Activated CD4-positive, alpha-beta T cell treated with anti-CD3 and anti-CD28 coated beads, Interleukin-2, amount 50 U/mL, for 48 hours (primary cell): ENCODE results near the gene NECTIN4.
"Not testable (repeated sequence)": the region's sequence is repeated elsewhere in the genome, so short reads cannot be mapped to it uniquely, and the experiment has no call there.

Experiments used
- DNase-seq, 2 experiments: peaks; one replicate each; pipeline ENCODE4 v3.0.0-alpha.2; 2020

Gene NECTIN4

DNA sequence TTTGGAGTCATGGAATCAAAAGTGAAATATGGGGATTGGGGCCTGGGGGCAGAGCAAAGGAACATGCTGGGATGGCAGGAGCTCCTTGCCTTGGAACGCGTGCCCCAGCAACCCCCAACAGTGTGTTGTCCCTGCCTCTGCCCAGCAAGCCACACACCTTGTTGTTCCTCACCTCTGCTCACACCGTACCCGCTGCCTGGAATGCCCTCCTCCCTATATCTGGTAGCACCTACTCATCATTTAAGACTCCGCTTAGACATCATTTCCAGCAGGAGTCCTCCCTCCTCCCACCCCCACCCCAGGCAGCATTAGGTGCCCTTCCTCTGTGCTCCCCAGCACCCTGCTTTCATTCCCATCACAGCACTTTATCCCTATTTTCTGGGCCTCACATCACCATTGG, 7.8 kb downstream of the NECTIN4 start:
- no peak for DNase-seq

DNA sequence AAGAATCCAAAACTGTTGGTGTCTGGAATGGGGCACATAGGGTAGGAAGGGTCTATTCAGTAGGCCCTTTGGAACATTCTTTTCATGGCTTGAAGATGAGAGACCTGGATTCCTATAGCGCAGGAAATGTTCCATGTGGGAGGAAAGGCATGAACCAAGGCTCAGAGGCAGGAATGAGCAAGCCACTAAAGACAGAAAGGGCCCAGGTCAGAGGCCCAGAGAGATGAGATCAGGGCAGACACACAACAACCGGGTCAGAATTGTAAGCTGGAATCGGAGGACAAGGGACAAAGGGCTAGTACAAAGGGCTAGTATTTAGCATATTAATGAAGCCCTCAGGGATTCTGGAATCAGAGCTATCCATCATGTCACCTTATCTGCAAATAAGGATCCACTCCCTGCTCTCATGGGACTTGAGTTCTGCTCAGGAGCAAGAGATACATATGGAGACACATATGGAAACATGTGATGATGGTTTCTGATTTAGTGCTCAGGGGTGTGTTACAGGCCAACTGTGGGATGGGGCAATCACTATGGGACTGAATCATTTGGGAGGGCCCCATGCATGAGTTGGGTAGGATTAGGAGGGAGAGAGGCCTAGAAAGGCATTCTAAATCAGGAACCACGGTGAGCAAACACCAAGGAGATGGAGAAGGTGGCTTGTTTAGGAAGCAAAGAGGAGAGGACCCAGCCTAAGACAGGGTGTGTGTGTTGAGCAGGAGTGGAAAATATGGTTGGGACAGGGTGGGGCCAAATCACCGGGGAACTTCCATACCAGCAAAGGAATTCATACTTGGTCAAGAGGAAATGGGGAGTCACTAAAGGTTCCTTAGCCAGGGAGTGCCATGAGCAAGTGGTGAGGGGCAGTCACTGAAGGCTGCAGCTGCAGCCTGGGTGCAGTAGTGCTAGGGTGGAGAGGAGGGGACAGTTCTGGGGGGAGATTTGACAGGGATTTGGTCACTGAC, 8.6 kb downstream of the NECTIN4 start:
- DNase-seq: no peak

DNA sequence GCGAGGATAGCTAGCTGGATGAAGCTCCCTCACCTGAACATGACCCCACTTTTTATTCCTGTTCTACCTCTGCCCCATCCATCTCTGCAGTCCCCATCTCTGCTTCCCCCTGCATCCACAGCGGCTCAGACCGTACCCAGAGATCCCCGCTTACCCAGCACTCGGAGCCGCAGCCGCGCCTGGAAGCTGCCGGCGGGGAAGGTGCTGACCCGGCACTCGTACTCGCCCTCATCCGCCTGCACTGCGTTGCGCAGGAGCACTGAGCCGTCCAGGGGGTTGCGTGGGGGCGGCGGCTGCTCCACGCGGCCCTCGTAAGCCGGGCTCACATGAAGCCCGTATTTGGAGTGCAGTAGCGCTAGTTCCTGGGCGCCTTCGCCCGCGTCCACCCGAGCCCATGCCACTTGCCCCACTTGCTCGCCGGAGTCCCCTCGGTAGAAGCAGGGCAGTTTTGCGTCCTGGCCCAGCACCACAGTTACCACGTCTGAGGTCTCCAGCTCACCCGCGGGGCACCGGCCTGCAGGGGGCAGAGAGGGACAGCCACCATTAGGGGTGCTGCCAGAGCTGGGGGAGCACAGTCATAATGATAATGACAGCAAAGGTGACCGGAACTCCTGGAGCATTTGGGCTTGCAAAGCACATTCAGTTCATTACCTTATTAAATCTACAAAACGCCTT, 9.8 kb downstream of the NECTIN4 start:
- DNase-seq: no peak

DNA sequence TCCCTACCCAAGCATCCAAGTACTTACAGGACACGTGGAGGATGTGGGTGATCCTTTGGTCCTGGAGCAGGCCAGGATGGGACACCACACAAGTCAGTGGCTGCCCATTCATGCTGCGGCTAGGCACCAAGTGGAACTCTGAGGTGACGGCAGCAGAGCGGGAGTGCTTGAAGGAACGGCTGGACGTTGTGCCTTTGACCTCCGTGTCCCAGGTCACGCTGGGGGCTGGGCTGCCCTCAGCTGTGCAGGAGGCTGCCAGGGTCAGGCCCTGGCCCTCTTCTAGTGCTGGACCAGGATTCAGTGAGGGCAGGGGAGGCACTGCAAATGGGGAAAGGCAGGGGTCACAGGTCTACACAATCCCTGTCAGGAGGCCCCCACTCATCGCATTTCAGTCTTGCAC, 11.9 kb downstream of the NECTIN4 start:
- DNase-seq: no peak

DNA sequence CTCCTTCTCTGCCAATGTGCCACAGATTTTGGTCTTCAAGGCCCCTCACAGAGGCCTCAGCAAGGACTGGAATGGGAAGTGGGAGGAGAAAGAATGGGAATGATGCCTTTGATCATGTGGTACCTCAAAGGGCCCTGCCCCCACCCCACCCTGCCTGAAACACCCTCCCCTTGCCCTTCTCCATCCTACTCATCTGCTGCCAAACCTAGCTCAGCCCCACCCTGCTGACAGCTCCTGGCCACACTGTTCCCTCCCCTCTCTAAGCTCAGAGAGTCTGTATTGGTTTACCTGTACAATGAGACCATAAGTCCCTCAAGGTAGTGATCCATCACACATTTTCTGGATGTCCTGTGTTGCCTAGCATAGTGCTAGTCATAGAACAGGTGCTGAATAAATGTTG, 12.9 kb downstream of the NECTIN4 start:
- DNase-seq: no peak

DNA sequence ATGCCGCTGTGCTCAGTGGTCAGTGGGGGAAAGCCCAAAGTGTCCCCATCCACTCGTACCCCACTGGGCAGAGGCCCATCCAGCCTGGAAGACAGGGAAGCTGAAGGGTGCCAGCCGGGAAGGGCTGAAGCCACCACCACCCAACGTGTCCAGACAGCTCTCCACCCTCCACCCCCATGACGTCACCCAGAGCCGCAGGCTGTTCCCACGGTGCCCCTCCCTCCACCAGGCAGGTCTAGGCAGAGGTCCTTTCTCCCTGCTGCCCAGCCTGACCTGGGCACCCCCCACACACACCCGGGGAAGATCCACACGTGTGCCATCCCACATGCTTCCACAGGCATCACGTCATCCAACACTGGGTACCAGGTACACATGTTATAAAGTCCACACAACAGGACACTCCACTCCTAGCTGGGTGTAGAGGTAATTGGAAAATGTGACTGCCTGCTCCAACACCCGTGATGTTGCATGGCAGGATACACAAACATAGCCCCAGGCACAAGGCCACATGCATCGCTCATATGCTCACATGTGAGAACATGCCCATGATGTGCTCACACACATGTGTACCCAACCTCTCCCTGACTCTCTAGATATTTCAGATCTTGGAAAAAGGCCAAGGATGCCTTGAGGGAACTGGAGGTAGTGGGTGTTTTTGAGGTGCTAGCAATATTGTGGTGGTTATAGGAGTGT, 14.5 kb downstream of the NECTIN4 start:
- DNase-seq: no peak

DNA sequence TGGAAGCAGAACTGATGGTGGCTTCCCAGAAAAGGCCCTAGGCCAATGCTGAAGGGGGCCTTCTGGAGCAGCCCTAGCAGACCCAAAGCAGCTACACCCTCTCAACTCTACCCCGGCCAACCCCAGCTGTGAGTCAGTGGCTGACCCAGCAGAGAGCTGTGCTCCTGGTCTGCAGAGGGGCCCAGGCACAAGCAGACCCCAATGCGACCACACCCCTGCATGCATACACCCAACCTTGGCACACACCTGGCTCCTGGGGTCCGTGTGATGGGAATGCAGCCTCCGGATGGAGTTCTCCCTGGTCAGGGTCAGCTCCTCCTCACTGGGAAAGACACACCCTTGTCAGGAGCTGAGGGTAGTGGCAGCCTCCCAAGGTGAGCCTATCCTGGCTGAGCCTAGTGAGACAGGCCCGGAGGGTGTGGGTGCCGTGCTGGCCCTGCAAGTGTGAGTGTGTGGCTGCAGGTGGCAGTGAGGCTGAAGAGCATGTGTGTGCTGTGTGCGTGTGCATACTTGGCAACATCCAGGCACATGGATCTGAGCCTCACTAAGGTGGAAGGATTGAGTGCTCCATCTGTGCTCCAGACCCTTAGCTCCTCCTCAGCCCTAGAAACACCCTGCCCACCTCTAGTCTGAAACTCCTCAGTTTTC, 15.8 kb downstream of the NECTIN4 start:
- DNase-seq: no peak

DNA sequence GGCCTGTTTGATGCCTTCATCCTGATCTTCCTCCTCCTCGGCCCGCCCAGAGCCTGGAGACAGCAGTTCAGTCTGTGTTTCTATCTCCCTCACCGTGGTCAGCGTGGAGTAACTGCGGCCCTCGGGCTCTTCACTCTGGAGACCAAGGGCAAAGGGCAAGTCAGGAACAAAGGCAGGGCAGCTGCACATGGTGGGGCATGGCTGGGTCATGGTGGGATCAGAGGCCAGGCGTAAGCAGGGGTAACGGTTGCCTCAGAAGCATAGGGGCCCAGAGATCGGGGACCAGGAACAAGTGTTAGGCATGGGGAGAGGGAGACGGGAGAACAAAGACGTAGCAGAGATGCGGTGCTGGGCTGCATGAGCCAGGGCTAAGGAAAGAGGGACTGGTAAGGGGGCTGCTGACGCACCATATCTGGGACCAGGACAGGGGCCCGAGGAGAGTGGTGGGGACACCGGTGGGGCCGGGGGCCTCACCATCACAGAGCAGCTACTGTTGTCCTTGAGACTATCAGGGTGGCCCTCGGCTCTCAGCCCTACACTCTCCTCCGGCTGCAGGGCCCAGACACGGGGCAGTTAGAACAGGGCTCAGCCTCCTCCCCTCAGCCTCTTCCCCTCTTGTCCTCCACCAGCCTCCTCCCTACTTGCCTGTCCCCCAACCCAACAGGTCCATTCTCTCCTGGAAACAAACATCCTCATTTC, 16.5 kb downstream of the NECTIN4 start:
- DNase-seq: no peak

DNA sequence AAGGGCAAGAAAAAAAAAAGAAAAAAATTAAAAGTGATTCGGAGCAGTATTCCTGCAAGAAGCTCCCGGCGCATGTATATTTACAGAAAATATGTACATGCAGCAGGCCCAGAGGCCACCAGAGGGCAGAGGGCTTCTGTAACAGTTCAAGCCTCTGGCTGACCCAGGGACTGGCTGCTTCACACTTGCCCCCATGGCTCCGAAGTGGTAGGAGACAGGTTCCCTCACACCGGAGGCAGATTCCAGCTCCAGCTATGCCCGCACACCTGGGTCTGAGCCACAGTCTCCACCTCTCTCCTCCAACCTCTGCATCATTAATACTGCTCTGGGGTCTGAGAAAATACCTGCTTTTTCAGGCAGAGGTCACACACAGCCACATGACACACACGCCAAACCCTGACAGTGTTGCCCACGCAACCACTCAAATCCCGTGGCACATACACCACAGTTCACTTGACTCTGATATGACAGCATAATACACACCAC, 17.4 kb downstream of the NECTIN4 start:
- peak; percentile 56 to 64 for DNase-seq

DNA sequence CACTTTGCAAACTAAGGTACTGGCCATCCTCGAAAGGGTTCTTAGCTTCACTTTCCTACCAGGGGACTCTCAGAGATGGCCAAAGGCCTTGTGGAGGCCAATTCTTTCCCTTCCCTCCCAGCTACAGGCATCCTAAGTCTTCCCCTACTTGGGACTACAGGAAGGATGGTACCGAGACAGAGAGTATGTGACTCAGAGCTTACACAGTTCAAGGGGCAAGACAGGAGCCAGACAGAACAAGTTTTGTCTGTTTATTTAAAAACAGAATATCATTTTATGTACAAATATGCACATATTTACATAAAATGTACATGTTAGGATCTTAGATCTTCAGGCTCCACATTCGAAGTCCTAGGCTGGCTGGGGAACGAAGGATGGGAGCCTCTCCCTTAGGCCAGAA, 18.6 kb downstream of the NECTIN4 start:
- DNase-seq: no peak

DNA sequence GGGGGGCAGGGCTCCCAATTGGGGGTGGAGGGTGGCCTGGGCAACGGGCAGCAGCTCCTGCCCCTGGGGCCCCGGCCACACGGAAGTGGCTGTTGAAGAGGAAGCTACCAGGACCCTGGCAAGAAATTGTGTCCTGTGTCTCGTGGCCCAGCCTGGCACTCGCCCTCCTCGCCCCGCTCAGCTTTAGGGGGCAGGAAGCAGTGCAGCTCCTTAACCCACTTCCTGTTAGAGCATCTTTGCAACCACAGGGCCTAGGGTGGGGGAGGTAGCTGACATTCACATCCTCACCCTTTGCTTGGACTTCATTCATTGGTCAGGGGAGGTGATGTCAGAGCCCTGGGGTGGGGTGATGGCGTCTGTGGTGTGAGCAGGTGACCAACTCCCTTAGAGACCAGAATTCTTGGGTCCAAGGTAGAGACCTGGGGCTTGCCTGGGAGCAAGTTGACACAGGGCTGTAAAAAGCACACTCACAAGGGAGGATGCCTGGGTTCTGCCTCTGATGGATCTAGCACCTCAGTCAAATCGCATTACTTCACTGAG, 19.6 kb downstream of the NECTIN4 start, which contains the start of gene ARHGAP30:
Gene ARHGAP30 (minus strand): TSS at position 161 of the 540 bp plus-strand sequence. CDS start 267 bp downstream, outside the sequence.
- DNase-seq: peak; percentile 84 to 89

DNA sequence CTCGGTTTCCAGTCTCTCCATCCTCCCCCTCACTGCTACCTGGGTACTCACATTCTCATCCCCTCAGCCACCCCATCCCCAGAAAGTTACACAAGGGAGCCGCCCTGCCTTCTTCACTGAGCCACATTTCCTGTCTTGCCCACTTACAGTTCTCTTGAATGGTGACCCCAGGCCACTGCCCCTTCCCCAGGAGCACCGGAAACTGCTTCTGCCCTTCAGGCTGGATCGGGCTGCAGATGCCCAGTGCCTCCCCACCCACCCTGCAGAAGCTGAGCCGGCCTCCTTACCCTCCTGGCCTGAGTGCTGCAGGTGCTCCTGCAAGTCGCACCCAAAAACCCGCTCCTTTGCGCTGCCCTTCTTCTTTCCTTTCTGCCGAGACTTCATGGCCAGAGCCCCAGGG, 20.1 kb downstream of the NECTIN4 start:
- DNase-seq: peak; percentile 28 to 37

DNA sequence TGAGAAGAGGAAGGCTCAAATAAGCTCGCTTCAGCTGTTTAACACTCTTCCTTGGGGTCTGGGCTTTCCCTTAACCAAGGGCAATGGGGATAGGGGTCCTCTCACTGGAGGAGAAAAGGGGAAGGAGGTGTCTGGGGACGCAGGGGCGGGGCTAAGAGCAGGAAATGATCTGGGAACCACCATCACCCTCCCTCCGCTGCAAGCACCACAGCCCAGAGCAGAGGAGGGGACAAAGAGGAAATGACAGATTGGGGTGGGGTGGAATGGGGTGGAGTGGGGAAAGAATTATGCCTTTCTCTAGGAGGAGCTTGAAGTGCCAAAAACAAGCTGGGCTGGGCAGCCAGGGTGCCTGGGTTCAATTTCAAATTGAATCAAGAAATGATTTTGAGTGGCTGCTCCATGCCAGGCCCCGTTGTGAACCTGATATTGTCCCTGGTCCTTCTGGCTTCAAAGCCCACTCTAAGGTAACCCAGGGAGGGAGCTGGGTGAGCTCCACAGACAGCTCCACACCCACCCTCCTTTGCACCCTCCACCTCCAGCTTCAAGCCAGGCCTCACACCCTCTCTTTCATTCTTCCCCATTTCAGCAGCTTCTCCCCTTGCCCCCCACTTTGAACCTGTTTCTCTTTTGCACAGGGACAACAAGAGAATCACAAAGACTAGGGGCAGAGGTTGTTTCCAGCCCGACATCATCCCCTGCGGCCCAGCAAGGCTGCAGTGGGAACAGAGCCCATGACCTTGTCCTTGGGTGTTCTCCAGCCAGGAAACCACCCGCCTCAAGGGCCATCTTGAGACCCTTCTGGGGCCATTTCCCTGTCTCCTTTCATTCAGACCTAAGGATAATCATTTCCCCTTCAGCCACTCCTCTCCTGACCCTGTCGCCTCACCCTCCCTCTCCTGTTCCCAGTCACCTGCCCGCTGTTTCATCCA, 20.8 kb downstream of the NECTIN4 start:
- DNase-seq: peak; percentile 84 to 90

DNA sequence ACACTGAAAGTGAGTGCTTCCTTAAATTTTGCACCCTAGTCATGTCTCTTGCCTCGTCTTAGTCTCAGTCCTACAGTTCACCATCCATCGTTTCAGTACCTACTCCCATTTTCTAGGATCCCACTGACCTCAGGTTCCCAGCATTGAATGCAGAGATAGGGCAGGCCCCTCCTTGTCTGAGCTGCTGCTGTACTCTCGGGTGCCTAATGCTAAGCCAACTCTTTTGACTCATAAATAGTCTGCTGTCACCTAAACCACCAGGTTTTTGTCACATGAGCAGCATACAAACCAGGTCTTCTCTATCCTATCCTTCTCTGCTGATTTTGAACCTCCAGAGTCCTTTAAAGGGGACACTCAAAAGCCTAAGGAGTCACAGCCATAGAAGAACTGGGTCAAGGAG, 22.7 kb downstream of the NECTIN4 start:
- no peak for DNase-seq

DNA sequence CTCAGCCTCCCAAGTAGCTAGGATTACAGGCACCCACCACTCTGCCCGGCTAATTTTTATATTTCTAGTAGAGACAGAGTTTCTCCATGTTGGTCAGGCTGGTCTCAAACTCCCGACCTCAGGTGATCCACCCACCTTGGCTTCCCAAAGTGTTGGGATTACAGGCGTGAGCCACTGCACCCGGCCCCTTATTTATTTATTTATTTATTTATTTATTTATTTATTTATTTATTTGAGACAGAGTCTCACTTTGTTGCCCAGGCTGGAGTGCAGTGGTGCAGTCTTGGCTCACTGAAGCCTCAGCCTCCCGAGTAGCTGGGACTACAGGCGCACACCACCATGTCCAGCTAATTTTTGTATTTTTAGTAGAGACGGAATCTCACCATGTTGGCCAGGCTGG, 23.7 kb downstream of the NECTIN4 start:
- DNase-seq: not testable (repeated sequence)

DNA sequence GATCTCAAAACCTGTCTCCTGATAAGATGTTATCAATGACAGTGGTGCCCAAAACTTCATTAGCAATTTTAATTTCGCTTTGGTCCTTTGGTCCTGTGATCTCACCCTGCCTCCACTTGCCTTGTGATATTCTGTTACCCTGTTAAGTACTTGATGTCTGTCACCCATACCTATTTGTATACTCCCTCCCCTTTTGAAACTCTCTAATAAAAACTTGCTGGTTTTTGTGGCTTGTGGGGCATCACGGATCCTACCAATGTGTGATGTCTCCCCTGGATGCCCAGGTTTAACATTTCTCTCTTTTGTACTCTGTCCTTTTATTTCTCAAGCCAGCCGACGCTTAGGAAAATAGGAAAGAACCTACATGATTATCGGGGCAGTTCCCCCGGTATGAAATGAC, 25.4 kb downstream of the NECTIN4 start:
- DNase-seq: not testable (repeated sequence)

DNA sequence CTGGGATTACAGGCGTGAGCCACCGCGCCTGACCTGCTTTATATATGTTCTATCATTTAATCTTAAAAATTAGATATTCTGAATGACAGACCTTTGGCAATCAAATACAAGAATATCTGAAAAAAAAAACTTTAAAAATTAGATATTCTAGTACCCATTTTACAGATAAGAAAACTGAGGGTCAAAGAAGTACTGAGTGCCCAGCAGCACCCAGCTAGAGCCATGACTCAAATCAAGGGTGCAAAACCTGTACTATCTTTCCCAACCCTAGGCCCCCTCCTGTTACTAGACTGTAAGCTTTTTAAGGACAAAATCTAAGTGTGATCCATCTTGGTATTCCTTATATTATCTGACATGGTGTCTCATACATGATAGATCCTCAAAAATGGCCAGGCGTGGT, 27.9 kb downstream of the NECTIN4 start:
- DNase-seq: no peak

DNA sequence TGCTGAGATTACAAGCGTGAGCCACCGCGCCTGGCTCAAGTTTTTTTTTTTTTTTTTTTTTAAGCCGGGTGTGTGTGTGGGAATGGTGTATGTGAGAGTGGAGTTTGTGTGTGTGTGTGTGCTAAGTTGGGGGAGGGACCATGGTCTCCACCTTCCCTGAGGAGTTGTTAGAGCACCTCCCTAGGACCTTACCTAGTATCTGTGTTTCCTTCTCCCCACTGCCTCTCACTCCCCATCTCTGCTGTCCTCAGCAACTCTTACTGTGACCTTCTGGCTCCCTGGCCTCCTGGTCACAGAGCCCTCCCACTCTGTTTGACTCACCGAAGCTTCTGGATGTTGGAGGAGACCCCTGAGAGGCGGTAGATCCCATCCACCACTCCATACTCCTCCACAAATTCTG, 30.1 kb downstream of the NECTIN4 start:
- no peak for DNase-seq

DNA sequence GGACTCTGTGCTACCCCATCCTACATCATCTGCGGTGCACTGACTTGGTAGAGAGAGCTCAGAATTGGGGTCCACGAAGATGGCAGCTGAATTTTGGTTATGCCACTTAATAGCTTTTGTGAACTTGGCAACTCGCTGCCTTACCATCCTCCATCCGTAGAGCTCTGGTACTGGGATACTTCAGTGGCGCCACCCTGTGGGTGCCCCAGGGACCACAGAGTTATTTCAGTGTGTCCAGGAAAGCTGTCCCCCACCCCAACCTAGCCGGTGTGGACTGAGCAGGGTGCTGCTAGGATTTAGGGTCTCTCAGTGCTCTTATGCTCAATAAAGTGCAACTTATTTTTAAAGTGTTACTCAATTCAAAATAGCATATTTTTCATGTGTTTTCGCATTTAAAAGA, 34.6 kb downstream of the NECTIN4 start:
- peak in 1 of 2 experiments; percentile 38 for DNase-seq

DNA sequence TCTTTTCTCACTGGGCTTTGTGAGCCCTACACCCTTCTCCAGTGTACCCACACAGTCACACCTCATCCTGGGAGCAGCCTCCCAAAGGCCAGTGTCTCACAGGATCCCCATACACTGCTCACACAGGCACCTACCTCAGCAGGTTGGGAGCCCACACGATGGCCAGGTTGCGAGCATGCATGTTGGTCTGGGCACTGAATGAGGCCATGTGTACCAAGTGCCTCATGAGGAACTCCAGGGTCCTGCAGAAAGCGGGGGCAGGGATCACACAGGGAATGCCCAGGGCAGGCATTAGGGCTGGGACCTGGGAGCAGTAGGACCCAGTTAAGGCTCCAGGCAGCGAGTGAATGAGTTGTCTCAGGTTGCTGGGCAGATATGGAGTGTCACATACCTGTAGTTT, 35.1 kb downstream of the NECTIN4 start:
- no peak for DNase-seq

DNA sequence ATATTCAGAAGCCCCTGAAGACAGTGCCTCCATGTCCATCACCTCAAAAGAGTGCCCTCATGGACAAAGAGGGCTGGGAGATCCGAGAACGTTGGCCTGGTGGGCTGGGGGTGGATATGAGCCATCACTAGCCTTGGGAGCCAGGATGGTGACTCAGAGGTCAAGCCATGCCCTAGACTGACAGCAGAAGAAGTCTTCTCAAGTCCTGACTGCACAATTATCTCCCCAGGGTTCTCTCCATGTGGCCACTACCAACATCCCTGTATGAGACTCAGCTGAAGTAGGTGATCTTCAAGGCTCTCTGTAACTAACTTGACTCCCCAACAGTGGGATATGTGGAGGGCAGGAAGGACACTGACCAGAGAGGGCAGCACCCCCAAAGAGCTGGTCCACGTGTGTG, 36.5 kb downstream of the NECTIN4 start:
- no peak for DNase-seq
